ENCODE results near the gene AHSG.

The AHSG gene

GRCh38 chr3:186594591-186595113, 18.2 kb upstream of the AHSG start:
- DNase-seq, result no peak

DNA sequence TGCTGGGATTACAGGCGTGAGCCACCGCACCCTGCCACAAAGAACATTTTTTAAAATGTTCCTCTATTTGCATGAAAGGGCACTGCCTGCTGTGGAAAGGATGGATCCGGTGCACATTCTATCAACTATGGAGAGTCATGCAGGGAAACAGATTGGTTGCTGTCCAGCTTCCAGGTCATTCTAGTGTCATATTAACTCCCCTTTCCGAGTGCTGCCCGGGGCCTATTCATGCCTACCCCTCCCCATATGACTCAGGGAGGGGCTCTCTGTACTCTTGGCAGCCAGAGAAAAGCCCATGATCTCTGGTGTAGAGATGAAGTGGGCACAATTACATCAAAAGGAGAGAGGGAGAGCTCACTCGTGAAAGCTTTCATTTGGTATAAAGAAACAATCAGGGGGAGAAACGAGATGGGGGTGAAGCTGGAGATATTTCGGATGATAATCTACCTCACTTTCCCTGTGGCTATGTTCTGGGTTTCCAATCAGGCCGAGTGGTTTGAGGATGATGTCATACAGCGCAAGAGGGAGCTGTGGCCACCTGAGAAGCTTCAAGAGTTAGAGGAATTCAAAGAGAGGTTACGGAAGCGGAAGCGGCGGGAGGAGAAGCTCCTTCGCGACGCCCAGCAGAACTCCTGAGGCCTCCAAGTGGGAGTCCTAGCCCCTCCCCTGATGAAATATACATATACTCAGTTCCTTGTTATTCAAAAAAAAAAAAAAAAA, 16.1 kb upstream of the AHSG start:
- no peak for DNase-seq

GRCh38 chr3:186598108-186598784, 14.6 kb upstream of the AHSG start:
- DNase-seq, result no peak

- DNase-seq, result no peak
These were observed 14.1 kb upstream of the AHSG start for GRCh38 chr3:186598794-186599141.

DNA sequence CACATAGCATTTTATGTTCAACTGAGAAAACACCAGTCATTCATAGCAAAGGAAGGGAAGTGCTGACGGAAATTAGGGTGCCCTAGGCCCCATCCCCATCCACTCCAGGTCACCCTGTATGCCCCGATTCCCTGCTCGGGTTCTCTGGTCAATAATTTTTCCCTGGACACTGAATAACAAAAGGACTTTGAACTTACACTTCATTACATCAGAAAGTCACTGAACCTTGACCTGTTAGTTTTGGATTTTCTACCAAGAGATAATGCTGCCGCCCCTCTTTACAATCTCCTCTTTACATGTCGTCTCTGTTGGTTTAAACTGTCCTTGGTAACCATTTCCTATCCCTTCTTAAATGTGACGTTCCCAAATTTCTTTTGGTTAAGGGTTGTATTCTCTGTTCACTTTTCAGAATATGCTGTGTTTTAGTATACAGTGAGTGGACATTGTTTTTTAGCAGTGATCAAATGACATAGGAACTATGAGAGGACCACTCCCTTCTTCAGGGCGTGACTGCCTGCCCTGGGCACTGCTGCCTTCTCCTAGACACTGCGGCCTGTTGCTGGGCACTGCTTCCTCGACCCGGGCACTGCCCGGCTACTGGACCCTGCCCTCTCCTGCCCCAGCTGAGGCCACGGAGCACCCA, 13.6 kb upstream of the AHSG start:
- no peak for DNase-seq

GRCh38 chr3:186599785-186600166, 13.1 kb upstream of the AHSG start:
- DNase-seq, result no peak

- no peak for DNase-seq
These were observed 12.0 kb upstream of the AHSG start for GRCh38 chr3:186600896-186601295.

- DNase-seq, result no peak
These were observed 9.7 kb upstream of the AHSG start for GRCh38 chr3:186603159-186603558.

DNA sequence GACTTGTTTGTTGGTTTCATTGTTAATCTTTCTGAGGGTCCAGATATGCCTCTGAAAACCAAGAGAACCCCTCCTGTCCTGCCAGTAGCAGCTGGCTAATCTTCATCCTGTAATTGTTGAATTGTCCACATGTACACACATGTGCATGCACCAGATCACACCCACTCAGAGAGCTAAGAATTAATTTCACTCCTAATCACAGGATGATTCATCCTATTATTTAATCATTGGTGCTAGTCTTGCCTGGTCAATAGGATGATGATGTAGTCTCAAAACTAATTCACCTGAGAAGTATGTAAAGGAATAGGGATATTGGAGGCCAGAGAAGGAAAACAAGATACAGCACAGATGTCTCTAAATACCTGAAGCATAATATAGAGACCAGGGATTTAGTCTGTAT, 7.8 kb upstream of the AHSG start:
- no peak for DNase-seq

GRCh38 chr3:186605561-186606545, 7.0 kb upstream of the AHSG start:
- DNase-seq, result no peak

DNA sequence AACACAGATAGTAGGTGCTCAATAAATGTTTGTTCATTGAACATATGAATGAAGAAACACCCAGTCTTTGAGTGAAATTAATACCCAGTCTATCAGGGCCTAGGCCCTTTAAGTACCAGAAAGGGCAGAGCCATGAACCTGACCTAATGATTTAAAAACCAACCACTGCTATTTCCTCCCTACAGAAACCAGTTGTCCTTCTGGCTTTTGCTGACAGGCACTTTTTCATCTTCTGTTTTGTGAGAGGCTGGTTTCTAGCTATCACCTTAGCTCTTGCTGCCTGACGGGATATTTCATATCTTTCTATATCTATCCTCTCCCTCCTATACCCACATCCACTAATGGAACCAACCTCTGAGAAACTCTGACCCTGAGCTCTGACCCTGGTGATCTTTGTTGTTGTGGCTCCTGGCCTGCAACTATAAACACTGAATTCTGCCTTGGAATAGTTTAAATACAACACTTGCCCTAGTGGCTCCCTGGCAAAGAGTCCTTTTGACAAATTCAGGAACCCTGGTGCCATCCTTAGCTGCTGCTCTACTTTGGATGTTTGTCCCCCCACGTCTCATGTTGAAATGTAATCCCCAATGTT, 4.1 kb upstream of the AHSG start:
- no peak for DNase-seq

GRCh38 chr3:186609247-186609868, 3.5 kb upstream of the AHSG start:
- no peak for DNase-seq

GRCh38 chr3:186612065-186612464, 795 bp upstream of the AHSG start:
- no peak for DNase-seq

- DNase-seq, result no peak
These were observed 891 bp downstream of the AHSG start for GRCh38 chr3:186613637-186614265.

- DNase-seq, result no peak
These were observed 1.4 kb downstream of the AHSG start for GRCh38 chr3:186614266-186614596.

GRCh38 chr3:186614597-186615483, 2.0 kb downstream of the AHSG start:
- DNase-seq, result peak; percentile 8

DNA sequence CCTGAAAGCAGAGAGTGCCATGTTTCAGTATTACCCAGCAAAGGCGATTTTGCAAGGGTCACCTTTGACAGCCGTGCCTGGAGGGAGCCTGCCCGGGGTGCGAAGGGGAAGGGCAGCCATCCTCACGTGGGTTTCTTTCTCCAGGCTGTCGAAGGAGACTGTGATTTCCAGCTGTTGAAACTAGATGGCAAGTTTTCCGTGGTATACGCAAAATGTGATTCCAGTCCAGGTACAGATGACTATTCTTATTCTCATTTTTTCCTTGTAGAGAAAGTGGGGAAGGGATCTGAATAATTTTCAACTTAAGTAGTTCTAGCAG, 3.4 kb downstream of the AHSG start:
- DNase-seq, result no peak

- DNase-seq, result peak; percentile 58
These were observed 4.4 kb downstream of the AHSG start for GRCh38 chr3:186617036-186617946.

- DNase-seq, result no peak
These were observed 5.6 kb downstream of the AHSG start for GRCh38 chr3:186618318-186618938.

All from SHP77 treated with DMSO at 0.1 percent for 48 hours (cell line).